H9 (cell line): ENCODE data around the gene NCK1. TPM values are rescaled to one million over a fixed set of nuclear protein-coding genes. Genes with fewer than 3 reads are reported as not detected.

Experiments used
- DNase-seq: peaks from one replicate; pipeline ENCODE4 v3.0.0-alpha.2; 2017
- H2AFZ ChIP-seq: one replicate; pipeline ENCODE4 v1.6.1; 2013; ENCODE audit warnings: mild to moderate bottlenecking, low read length, control low read depth, moderate library complexity
- H2AK5ac ChIP-seq: 2 replicates; pipeline ENCODE4 v1.6.1; 2013; ENCODE audit warnings: low read length, control low read depth, mixed read lengths; ENCODE audit not compliant: insufficient read length
- H2BK120ac ChIP-seq: one replicate; pipeline ENCODE4 v1.6.1; 2013; ENCODE audit warnings: low read depth, mild to moderate bottlenecking, low read length, control low read depth, inconsistent platforms; ENCODE audit not compliant: poor library complexity, severe bottlenecking
- H2BK12ac ChIP-seq: 2 replicates; pipeline ENCODE4 v1.6.1; 2013; ENCODE audit warnings: low read length, control low read depth, mixed read lengths, low read depth; ENCODE audit not compliant: insufficient read length
- H2BK15ac ChIP-seq: 2 replicates; pipeline ENCODE4 v1.6.1; 2013; ENCODE audit warnings: low read depth, low read length, control low read depth
- H2BK20ac ChIP-seq: one replicate; pipeline ENCODE4 v1.6.1; 2013; ENCODE audit warnings: low read depth, mild to moderate bottlenecking, low read length, control low read depth, inconsistent platforms; ENCODE audit not compliant: poor library complexity, severe bottlenecking
- H2BK5ac ChIP-seq: 2 replicates; pipeline ENCODE4 v1.6.1; 2013; ENCODE audit warnings: low read length, control low read depth, mixed read lengths; ENCODE audit not compliant: insufficient read length
- H3K14ac ChIP-seq: 2 replicates; pipeline ENCODE4 v1.6.1; 2013; ENCODE audit warnings: low read length, control low read depth; ENCODE audit not compliant: insufficient read depth
- H3K18ac ChIP-seq: 2 replicates; pipeline ENCODE4 v1.6.1; 2013; ENCODE audit warnings: low read depth, mild to moderate bottlenecking, mixed read lengths, low read length, control low read depth; ENCODE audit not compliant: insufficient read length
- H3K23ac ChIP-seq: 2 replicates; pipeline ENCODE4 v1.6.1; 2013; ENCODE audit warnings: low read length, control low read depth, mixed read lengths, low read depth; ENCODE audit not compliant: insufficient read length
- H3K23me2 ChIP-seq: 2 replicates; pipeline ENCODE4 v1.6.1; 2013; ENCODE audit warnings: low read depth, mild to moderate bottlenecking, mixed read lengths, low read length, control low read depth; ENCODE audit not compliant: insufficient read length, poor library complexity, severe bottlenecking
- H3K27ac ChIP-seq: 2 replicates; pipeline ENCODE4 v1.5.1; 2013; ENCODE audit warnings: low read length, control low read depth, mixed read lengths, low read depth; ENCODE audit not compliant: insufficient read length
- H3K27me3 ChIP-seq: 2 replicates; pipeline ENCODE4 v1.6.1; 2013; ENCODE audit warnings: low read length, control low read depth, inconsistent platforms; ENCODE audit not compliant: insufficient read depth
- H3K4ac ChIP-seq: 2 replicates; pipeline ENCODE4 v1.6.1; 2013; ENCODE audit warnings: low read depth, mild to moderate bottlenecking, control low read depth, inconsistent platforms, low read length, moderate library complexity
- H3K4me1 ChIP-seq: 2 replicates; pipeline ENCODE4 v1.6.1; 2013; ENCODE audit warnings: low read length, control low read depth, inconsistent platforms; ENCODE audit not compliant: insufficient read depth
- H3K4me2 ChIP-seq: 2 replicates; pipeline ENCODE4 v1.6.1; 2013; ENCODE audit warnings: low read length, control low read depth, mixed read lengths; ENCODE audit not compliant: insufficient read length, insufficient read depth
- H3K56ac ChIP-seq: 2 replicates; pipeline ENCODE4 v1.6.1; 2013; ENCODE audit warnings: low read depth, mild to moderate bottlenecking, mixed read lengths, low read length, control low read depth; ENCODE audit not compliant: insufficient read length
- H3K79me1 ChIP-seq: 2 replicates; pipeline ENCODE4 v1.6.1; 2013; ENCODE audit warnings: low read depth, mild to moderate bottlenecking, moderate library complexity, low read length, control low read depth, inconsistent platforms; ENCODE audit not compliant: insufficient read depth, poor library complexity, severe bottlenecking
- H3K79me2 ChIP-seq: 2 replicates; pipeline ENCODE4 v1.6.1; 2013; ENCODE audit warnings: low read length, control low read depth, inconsistent platforms; ENCODE audit not compliant: insufficient read depth
- H3K9ac ChIP-seq: 2 replicates; pipeline ENCODE4 v1.6.1; 2013; ENCODE audit warnings: low read length, control low read depth, mixed read lengths; ENCODE audit not compliant: insufficient read length; ENCODE audit errors: extremely low read depth
- H3K9me3 ChIP-seq: one replicate; pipeline ENCODE4 v1.6.1; 2013; ENCODE audit warnings: low read depth, low read length, inconsistent platforms; ENCODE audit not compliant: control insufficient read depth
- H3T11ph ChIP-seq: one replicate; pipeline ENCODE4 v1.6.1; 2013; ENCODE audit warnings: mild to moderate bottlenecking, low read length, control low read depth, inconsistent platforms
- H4K20me1 ChIP-seq: one replicate; pipeline ENCODE4 v1.6.1; 2013; ENCODE audit not compliant: control insufficient read depth, insufficient read length, insufficient read depth
- H4K5ac ChIP-seq: 2 replicates; pipeline ENCODE4 v1.6.1; 2013; ENCODE audit warnings: low read depth, mild to moderate bottlenecking, mixed read lengths, low read length, control low read depth; ENCODE audit not compliant: insufficient read length
- H4K8ac ChIP-seq: replicated peaks from 2 replicates; pipeline ENCODE4 v1.6.1; 2013; ENCODE audit warnings: low read length, control low read depth, mixed read lengths, low read depth; ENCODE audit not compliant: insufficient read length
- H4K91ac ChIP-seq: 2 replicates; pipeline ENCODE4 v1.6.1; 2013; ENCODE audit warnings: low read depth, mild to moderate bottlenecking, moderate library complexity, mixed read lengths, low read length, control low read depth; ENCODE audit not compliant: insufficient read length
- H3K27ac Mint-ChIP-seq, 3 experiments: 2 replicates in 2 of 3; 3 replicates in 1 of 3; pipeline ENCODE4 v1.8.0; 2020 to 2021; ENCODE audit warnings: mixed read lengths in 3 of 3, mild to moderate bottlenecking in 1 of 3, moderate library complexity in 1 of 3
- H3K27me3 Mint-ChIP-seq: 2 replicates; pipeline ENCODE4 v1.8.0; 2021; ENCODE audit warnings: low read depth, mild to moderate bottlenecking, moderate library complexity, mixed read lengths
- H3K36me3 Mint-ChIP-seq, 3 experiments: 2 replicates in 2 of 3; 3 replicates in 1 of 3; pipeline ENCODE4 v1.8.0; 2020 to 2021; ENCODE audit warnings: low read depth in 3 of 3, mixed read lengths in 3 of 3; ENCODE audit not compliant: insufficient read depth in 1 of 3
- H3K4me1 Mint-ChIP-seq, 2 experiments: 2 replicates each; pipeline ENCODE4 v1.8.0; 2020; ENCODE audit warnings: mixed read lengths in 2 of 2
- H3K4me3 Mint-ChIP-seq, 2 experiments: 2 replicates in 1 of 2; 3 replicates in 1 of 2; pipeline ENCODE4 v1.8.0; 2020 to 2021; ENCODE audit warnings: mild to moderate bottlenecking in 2 of 2, mixed read lengths in 2 of 2, moderate library complexity in 1 of 2
- H3K9me3 Mint-ChIP-seq, 2 experiments: 2 replicates in 1 of 2; 3 replicates in 1 of 2; pipeline ENCODE4 v1.8.0; 2020; ENCODE audit warnings: mild to moderate bottlenecking in 2 of 2, mixed read lengths in 2 of 2, moderate library complexity in 1 of 2
- CTCF ChIP-seq: fragments of 200-600 bp; sonication (generic); conservative IDR thresholded peaks from 3 replicates; pipeline ENCODE4 v1.8.0; 2021; ENCODE audit warnings: antibody characterized with exemption, mild to moderate bottlenecking
- WGBS: extraction: QIAGEN DNeasy Blood & Tissue Kit; methylation state at CpG from one replicate; pipeline ENCODE4 v1.1.7; 2013; ENCODE audit warnings: missing lambda C conversion rate, low lambda C conversion rate, mixed read lengths; ENCODE audit not compliant: insufficient read length; ENCODE audit errors: extremely low coverage; 5-methylcytosine and 5-hydroxymethylcytosine counted together
- total RNA-seq: library from RNA; stranded (reverse); gene quantifications from 2 replicates; pipeline ENCODE4 v1.2.1, GENCODE V29; 2021

The NCK1 gene
- total RNA-seq, 1 experiment from 2014 or later, result 26.4 TPM

- no peak overlapping the region for H3K4ac ChIP-seq
- no peak overlapping the region for H3K4me2 ChIP-seq
- no peak overlapping the region for H3K9ac ChIP-seq
- DNase-seq, result no peak
- no peaks in the 10 kb centered on the region for H3K23me2 ChIP-seq
- Mint-ChIP-seq H3K27ac (no peak overlapping the region), H3K4me3 (no peak overlapping the region), H3K4me1 (peaks cover 0 to 6% of the 10 kb centered on the region in 2 experiments; a peak in 1 of 4 replicates), H3K36me3 (peaks cover 0 to 13% (median 7%) of the 10 kb centered on the region in 3 experiments; a peak in 4 of 7 replicates), H3K9me3 (peaks cover 0 to 7% of the 10 kb centered on the region in 2 experiments; a peak in 4 of 5 replicates), H3K27me3 (no peaks in the 10 kb centered on the region)
- H2BK12ac ChIP-seq, result no peak overlapping the region
- no peak overlapping the region for H2BK20ac ChIP-seq
- no peaks in the 10 kb centered on the region for H4K20me1 ChIP-seq
- no peak overlapping the region for H2BK120ac ChIP-seq
- TF ChIP-seq CTCF, result no peak
- H4K8ac ChIP-seq, result no peak overlapping the region
- H3K14ac ChIP-seq, result no peak overlapping the region
- H4K91ac ChIP-seq, result no peak overlapping the region
- no peak overlapping the region for H3K23ac ChIP-seq
- H3K4me1 ChIP-seq, result no peaks in the 10 kb centered on the region
- H3K27ac ChIP-seq, result no peak overlapping the region
- H2BK5ac ChIP-seq, result no peak overlapping the region
- no peaks in the 10 kb centered on the region for H3K79me1 ChIP-seq
- no peak overlapping the region for H2AK5ac ChIP-seq
- no peak overlapping the region for H4K5ac ChIP-seq
- no peaks in the 10 kb centered on the region for H3K79me2 ChIP-seq
- no peak overlapping the region for H2AFZ ChIP-seq
- no CpG with 5 or more reads among the region's 4 CpGs for WGBS
- no peak overlapping the region for H3T11ph ChIP-seq
- no peaks in the 10 kb centered on the region for H3K9me3 ChIP-seq
- H3K27me3 ChIP-seq, result no peaks in the 10 kb centered on the region
- no peak overlapping the region for H3K18ac ChIP-seq
- H3K56ac ChIP-seq, result no peak overlapping the region
- no peak overlapping the region for H2BK15ac ChIP-seq
Measured at GRCh38 chr3:136973352-136973751, 111.3 kb downstream of the NCK1 start.
